KOPT-K1 (cell line): ENCODE results near the gene SPNS3.

ENCODE experiments used
- H3K27ac ChIP-seq: fragments of 200-600 bp; sonication (generic); 2 replicates; pipeline ENCODE4 v1.5.1; 2016; ENCODE audit warnings: antibody characterized with exemption, mild to moderate bottlenecking, low read depth, low read length; ENCODE audit not compliant: poor library complexity, severe bottlenecking
- H3K36me3 ChIP-seq: fragments of 200-600 bp; sonication (generic); 2 replicates; pipeline ENCODE4 v1.5.1; 2017; ENCODE audit warnings: antibody characterized with exemption, mild to moderate bottlenecking, low read length, moderate library complexity; ENCODE audit not compliant: insufficient read depth
- H3K9me3 ChIP-seq: fragments of 200-600 bp; sonication (generic); 2 replicates; pipeline ENCODE4 v1.5.1; 2017; ENCODE audit warnings: antibody characterized with exemption, low read length, mild to moderate bottlenecking; ENCODE audit not compliant: insufficient read depth, poor library complexity, severe bottlenecking

Gene SPNS3

DNA sequence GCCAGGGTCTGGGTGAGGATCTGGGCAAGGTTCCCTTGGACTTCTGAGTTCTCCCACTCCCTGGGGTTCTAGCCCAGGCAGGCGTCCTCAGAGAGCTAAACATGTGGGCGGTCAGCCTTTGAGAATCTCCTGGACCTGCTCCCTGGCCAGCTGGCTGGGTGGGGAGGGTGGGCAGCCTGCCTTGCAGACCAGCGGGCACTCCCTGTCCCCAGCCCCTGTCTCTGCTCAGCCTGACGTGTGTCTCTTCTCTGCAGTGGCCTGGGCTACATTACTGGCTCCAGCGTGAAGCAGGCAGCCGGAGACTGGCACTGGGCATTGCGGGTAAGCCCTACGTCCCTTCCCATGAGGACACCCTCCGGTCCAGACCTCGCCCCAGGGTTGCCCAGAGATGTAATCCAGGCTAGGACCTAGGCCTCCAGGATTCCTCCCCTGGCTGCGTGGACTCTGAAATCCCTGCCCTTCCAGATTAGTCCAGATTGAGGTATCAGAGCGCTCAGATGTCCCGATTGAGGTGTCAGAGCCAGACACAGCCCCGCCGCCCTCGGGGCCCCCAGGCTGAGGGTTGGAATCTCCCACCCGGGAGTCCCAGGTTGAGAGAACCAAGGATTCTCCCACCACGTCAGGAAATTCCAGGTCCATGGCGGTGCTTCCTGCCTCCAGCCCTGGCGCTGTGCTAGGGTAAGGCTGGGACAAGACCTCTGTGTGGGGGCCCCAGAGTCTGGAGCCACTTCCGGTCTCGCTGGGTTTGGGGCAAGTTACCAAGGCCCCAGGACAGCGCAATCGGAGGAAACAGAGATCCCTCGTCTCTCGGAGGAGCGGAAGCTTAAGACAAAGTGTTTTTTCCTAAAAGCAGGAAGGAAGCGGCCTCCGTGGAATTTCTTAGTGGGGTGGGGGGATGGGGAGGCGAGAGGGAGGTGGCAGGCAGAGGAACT is 97.3 kb downstream of the SPNS3 start:
- no peak overlapping the region for H3K27ac ChIP-seq
- no peaks in the 10 kb centered on the region for H3K9me3 ChIP-seq
- no peaks in the 10 kb centered on the region for H3K36me3 ChIP-seq

GRCh38 chr17:4531988-4532736 is 98.4 kb downstream of the SPNS3 start:
- Histone ChIP-seq H3K27ac (no peak overlapping the region), H3K36me3 (peaks cover 7% of the 10 kb centered on the region; the same call in 1 of the 2 replicates), H3K9me3 (no peaks in the 10 kb centered on the region)

- Histone ChIP-seq H3K27ac (no peak overlapping the region), H3K9me3 (no peaks in the 10 kb centered on the region), H3K36me3 (peaks cover 15% of the 10 kb centered on the region)
These were observed 99.3 kb downstream of the SPNS3 start for GRCh38 chr17:4532860-4533522.

DNA sequence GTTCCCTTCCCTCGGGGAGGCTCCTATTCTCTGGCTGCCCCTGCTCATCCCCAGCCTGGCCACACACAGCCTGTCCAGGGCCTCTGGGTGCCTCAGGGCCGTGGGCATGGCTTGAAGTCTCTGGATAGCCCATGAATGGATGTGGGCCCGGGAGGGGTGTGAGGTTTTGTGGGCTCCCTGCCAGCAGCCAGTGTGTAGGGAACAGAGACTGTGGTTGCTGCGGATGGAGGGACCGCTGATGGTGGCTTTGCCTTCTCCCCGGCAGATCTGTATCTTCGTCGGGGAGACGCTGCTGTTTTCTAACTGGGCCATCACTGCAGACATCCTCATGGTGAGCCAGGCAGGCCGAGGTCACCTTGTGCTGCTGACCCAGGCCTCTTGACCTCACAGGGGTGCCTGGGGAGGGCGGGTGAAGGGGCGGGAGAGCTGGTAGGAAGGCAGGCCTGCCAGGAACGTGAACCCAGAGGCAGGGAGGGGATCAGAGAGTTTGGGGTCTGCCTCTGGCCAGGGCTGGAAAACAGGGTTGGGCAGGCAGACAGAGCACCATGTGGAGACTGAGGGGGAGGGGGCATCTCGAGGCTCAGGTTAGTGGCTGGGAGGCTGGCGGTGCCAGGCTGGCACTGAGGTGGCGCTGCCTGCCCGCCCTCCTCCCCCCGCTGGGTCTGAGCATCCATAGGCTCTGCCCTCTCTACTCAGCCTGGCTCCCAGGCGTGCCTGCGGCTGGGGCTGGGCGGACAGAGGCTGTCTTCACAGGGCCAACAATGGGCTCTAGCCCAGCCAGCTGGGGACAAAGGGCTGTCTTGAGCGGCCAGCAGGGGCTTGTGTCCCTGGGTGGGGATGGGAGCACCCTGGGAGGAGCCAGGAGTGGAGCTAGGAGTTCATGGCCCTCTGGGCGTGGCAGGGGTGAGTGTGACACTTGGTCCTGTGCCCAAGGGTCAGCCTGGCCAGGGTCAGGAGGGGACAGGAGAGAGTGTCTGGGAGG is 100.1 kb downstream of the SPNS3 start:
- no peaks in the 10 kb centered on the region for H3K9me3 ChIP-seq
- peaks cover 23% of the 10 kb centered on the region for H3K36me3 ChIP-seq
- no peak overlapping the region for H3K27ac ChIP-seq

DNA sequence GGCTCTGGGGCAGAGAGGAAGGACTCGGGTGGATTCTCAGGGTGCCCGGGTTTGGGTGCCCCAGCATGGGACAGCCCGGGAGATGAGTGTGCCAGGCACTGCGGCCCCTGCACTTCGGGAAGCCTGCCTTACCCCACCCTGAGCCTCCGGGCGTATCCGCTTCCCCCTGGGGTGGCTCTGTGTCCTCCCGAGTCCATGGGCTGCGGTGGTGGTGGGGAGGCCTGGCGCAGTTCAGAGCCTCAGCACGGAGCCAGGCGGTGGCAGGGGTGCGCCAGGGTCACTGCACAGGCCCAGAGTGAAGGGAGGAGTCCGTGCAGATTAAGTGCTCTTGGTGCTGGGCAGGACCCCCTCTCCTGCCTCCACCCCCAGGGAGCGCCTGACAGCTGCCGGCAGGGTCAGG is 100.8 kb downstream of the SPNS3 start:
- Histone ChIP-seq H3K27ac (no peak overlapping the region), H3K9me3 (no peaks in the 10 kb centered on the region), H3K36me3 (peaks cover 30% of the 10 kb centered on the region)

DNA sequence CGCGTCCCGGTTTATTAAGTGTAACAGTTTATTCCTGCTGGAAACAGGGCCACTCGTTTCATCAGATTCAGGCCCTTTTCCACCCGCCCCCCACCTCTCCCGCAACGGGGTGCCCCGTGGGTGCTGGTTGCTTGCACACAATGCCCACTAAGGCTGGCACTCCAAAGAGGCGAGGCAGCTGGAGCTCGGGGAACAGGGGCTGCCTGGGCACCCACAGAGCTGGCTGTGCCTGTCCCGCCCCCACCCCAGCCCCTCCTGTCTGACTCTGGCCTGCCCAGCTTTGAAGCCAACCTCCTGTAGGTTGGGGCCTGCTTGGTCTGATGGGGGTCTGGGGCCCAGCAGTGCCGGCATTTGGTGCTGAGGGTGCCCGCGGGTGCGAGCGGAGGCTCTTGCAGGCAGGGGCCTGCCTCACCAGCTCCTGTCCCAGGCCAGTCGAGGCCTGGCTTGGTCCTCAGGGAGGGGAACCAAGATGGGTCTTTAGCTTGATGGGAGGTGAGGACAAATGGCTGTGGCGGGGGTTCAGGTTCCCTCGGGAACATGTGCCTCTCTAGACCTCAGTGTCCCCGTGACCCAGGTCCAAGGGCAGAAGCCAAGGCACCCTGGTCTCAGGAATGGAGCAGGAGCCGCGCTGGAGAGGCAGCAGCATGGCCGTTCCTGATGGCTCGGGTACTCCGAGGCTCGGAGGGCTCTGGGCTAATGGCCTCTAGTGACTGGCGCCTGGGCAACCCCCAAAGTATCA is 101.4 kb downstream of the SPNS3 start:
- Histone ChIP-seq H3K27ac (no peak overlapping the region), H3K9me3 (no peaks in the 10 kb centered on the region)

DNA sequence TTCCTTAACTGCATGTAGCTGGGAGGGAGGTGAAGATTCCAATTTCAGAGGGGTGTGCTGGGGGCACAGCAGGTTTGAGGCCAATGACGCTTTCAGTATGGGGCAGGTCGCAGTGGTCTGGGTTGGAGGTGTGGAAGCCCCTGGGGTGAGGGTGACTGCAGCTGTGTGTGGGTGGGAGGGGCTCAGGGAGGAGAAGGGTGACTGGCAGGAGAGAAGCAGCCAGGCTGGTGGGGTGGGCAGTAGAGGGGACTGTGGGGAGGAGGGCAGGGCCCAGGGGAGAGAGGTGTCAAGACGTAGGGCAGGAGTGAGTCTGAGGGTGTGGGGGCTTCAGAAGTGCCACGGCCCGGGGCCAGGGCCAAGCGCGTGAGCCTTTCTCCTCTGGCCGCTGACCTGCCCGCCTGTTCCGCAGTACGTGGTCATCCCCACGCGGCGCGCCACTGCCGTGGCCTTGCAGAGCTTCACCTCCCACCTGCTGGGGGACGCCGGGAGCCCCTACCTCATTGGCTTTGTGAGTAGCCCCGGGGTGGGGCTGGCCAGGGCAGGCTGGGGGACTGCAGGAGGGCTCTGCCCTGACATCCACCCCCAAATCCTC is 102.0 kb downstream of the SPNS3 start:
- no peak overlapping the region for H3K27ac ChIP-seq
- H3K9me3 ChIP-seq, result no peaks in the 10 kb centered on the region
- H3K36me3 ChIP-seq, result peaks cover 43% of the 10 kb centered on the region

More for the DNA sequence above, 101.4 kb downstream of the SPNS3 start:
- H3K36me3 ChIP-seq, result peaks cover 36% of the 10 kb centered on the region

GRCh38 chr17:4536259-4536741 is 102.6 kb downstream of the SPNS3 start:
- peaks cover 48% of the 10 kb centered on the region for H3K36me3 ChIP-seq
- H3K27ac ChIP-seq, result no peak overlapping the region
- no peaks in the 10 kb centered on the region for H3K9me3 ChIP-seq

GRCh38 chr17:4536742-4537411 is 103.1 kb downstream of the SPNS3 start:
- no peaks in the 10 kb centered on the region for H3K9me3 ChIP-seq
- peaks cover 54% of the 10 kb centered on the region for H3K36me3 ChIP-seq
- no peak overlapping the region for H3K27ac ChIP-seq
